HTERT RPE-1 (cell line): ENCODE results near the gene SAMD4A.

Experiments used
- in situ Hi-C: fragments of 300-500 bp; cut with MboI; formaldehyde crosslinking; loops from 4 replicates; pipeline ENCODE4 v1.14.3; 2020; ENCODE audit warnings: low sequenced_read_pairs

SAMD4A gene

DNA sequence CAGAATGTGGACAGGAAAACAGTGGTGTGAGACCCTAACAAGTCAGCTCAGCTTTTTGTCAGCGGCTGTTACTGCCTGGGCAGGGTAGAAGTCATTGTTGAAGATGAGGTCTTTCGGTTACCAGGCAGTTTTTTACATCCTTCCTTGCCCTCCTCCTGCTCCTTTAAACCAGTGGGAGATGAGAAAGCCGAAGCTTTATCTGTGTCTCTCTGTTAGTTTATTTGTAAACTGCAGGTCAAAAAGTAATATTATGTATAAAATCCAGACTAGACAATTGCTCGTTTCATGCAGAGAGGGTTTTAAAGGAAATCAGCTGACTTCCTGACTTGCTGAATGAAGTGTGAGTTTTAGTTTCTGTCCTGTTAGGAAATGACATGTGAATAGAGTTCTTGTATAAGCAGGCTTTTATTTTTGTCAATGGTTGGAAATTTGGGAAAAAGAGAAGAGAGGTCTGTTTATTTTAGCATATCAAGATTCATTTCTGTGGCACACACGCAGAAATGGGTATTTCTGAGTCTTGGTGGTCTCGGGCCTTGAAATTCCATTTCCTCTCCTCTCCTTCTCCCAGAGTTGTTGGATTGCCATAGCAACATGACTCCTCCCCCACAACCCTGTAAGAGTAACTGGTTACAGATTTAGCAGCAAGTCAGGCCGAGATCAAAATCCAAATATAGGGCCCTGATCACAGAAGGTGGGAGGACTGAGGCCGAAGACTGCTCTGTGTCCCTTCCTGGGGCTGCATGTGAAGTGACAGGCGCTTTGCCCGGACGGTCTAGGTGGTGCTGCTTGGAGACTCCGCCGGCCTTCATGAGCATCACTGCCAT, 60.8 kb downstream of the SAMD4A start:
- in situ Hi-C loops = no loop called here

DNA sequence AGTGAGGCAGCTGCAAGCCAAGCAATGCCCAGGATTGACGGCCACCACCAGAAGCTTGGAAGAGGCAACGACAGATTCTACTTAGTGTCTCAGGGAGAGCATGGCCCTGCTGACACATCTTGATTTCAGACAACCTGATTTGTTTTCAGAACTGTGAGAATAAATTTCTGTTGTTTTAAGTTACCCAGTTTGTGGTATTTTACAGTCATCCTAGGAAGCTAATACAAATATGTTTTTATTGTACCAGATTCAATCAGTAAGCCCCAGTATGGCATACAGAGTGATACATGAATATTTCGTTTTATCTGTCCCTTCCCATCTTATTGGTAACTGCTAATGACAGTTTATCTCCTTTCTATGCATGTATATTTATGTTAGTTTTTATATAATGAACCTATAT, 62.3 kb downstream of the SAMD4A start:
- in situ Hi-C loops = no loop called here

DNA sequence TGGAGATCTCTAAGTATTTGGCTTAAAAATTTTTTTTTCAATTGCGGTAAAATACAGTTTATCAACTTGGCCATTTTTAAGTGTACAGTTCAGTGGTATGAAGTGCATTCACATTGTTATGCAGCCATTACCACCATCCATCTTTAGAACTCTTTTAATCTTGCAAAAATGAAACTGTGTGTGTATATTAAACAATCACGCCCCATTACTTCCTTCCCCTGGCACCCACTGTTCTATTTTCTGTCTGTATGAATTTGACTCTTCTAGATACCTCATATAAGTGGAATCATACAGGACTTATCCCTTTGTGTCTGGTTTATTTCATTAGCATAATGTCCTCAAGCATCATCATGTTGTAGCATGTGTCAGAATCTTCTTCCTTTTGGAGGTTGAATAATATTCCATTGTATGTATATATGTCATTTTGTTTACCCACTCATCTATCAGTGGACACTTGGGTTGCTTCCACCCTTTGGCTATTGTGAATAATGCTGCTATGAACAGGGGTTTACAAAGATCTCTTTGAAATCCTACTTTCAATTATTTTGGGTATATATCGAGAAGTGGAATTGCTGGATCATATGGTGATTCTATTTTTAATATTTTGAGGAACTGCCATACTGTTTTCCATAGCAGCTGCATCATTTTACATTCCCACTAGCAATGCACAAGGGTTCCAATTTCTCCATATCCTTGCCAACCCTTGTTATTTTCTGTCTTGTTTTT, 62.9 kb downstream of the SAMD4A start:
- in situ Hi-C loops = no loop called here

DNA sequence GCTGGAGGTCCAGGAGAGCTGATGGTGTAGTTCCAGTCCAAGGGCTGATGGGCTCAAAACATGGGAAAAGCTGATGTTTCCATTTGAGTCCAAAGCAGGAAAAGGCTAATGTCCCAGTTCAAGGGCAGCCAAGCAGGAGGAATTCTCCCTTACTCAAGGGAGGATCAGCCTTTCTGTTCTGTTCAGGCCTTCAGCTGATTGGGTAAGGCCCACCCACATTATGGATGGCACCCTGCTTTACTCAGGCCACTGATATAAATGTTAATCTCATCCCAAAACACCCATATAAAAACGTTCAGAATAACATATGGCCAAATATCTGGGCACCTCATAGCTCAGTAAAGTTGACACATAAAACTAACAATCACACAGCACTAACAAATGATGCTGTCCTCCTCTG, 64.1 kb downstream of the SAMD4A start:
- in situ Hi-C loops = no loop called here

DNA sequence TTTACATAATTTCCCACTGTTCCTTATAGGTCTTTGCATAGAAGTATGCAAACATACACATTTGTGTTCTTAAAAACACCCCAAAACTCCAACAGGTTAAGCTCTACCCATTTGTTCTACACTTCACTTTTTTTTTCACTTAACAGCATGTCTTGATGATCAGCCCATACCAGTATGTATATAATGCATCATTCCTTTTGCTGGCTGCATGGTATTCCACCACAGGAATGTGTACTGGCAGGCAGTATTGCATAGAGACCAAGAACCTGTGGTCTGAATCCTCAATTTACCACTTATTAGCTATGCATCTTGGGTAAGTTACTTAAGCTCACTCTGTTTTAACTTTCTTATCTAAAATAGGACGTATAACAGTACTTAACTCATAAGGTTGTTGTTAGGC, 65.5 kb downstream of the SAMD4A start:
- in situ Hi-C loops = no loop called here

DNA sequence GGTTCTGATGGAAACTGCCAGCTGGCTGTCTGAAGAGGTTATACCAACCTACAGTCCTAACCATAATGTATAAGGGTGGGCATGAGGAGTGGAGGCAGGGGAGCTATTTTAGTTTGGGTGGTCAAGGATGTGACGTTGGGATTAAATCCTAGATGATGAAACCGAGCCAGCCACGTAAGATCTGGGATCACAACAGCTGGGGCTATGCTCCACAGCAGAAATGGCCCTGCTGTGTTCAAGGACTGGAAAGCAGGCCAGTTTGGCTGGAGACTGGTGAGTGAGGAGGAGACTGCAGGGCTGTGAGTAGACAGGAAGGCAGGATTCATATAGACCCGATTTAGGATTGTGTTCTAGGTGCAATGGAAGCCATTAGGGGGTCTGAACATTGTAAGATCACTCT, 66.1 kb downstream of the SAMD4A start:
- in situ Hi-C loops = no loop called here

DNA sequence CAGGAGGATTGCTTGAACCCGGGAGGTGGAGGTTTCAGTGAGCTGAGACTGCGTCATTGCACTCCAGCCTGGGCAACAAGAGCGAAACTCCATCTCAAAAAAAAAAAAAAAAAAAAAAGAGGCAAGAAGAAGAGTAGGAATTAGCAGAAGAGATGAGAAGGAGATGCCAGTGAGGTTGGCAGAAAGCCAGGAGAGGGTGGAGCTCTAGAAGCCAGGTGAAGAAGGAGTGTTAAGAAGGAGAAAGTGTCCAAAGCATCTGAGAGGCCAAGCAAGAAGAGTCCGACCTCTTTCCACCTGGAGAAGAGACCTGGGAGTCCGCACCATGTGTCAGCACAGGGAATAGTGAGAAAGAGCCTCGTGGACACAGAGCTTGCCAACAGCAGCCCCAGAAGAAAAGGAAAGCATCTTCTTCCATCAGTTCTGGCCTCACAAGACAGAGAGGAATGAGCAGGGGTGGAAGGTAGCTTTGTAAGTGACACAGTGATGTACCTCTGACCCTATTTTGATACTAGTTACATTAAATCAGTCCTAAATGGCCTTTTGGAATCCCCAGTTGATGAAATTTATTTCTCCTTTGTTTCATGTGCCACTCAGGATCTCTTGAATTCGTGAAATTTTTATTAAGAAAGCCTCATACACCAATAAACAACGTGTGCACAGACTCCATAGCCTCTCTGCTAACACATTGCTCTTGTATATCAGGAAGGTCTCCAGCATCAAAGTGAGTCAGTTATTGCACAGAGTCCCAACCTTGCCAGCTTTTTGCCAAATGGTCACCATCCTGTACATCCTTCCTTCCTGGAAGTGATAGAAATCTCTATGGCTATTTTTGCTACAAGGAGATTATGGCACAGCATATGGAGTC, 70.6 kb downstream of the SAMD4A start:
- in situ Hi-C loops = no loop called here

DNA sequence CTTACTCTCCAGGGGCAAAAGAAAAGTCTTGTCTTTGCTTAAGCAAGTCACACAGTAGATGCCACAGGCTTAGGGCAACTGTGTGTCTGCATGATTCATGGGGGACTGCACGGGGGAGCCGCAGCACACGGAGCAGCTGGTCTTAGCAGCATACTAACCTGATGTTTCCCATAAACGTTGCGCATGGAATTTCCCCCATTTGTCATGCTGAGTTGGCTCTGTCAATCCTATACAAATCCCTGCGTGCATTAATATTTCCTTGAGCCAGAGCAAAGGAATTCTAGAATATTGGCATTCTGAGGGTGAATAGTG, 71.2 kb downstream of the SAMD4A start:
- in situ Hi-C loops = no loop called here

DNA sequence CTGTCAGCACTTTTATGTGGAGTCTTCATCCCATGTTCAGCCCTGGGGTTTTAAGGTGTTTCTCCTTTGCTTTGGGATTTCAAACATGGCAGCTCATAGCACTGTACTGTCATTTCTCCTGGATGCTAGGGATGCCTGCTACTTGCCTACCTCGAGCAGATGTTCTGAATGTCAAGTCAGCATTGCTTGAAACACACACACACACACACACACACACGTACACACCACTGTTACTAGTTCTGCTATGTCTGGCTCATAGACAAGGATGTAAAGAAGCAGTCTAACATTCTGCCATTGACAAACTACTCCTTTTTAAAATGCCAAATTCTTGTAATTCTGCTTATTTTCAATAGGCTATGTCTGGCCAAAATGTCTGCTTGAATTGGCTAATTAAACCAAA, 72.7 kb downstream of the SAMD4A start:
- in situ Hi-C loops = no loop called here

DNA sequence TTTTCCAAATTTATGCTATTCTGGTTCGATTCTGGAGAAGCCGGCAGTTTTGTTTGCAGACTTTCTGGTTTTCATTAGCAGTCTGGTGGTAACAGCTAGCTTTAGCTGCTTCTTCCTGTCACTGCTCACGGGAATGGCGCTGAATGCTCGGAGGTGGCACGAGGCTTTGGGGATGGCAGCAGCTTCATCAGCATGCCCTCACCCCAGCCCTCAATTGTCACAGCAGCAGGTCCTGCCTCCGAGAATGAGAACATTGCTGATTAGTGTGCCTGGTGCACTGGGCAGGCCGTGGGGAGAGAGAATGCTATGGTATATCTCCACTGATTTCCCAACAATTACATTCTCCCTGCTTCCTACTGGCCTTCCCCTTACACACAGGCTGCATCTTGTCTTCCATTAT, 73.6 kb downstream of the SAMD4A start:
- in situ Hi-C loops = no loop called here

DNA sequence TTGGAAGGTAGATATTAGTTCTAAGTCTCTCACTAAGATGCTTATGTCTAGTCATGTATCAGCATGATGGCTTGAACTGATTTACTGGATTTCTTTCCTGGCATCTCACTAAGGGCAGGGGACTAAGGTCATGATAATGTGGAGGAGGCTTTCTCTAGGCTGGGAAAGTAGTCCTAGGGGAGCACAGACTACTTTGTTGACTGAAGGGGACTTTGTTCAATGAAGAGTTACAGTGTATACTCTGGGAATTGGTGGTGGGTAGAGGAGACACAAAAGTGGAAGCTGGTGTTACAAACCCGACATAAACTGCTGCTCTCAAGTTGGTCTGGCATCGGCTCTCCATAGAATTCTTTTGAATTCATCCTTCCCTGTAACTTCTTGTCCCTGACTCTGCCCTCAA, 75.2 kb downstream of the SAMD4A start:
- in situ Hi-C loops = no loop called here

DNA sequence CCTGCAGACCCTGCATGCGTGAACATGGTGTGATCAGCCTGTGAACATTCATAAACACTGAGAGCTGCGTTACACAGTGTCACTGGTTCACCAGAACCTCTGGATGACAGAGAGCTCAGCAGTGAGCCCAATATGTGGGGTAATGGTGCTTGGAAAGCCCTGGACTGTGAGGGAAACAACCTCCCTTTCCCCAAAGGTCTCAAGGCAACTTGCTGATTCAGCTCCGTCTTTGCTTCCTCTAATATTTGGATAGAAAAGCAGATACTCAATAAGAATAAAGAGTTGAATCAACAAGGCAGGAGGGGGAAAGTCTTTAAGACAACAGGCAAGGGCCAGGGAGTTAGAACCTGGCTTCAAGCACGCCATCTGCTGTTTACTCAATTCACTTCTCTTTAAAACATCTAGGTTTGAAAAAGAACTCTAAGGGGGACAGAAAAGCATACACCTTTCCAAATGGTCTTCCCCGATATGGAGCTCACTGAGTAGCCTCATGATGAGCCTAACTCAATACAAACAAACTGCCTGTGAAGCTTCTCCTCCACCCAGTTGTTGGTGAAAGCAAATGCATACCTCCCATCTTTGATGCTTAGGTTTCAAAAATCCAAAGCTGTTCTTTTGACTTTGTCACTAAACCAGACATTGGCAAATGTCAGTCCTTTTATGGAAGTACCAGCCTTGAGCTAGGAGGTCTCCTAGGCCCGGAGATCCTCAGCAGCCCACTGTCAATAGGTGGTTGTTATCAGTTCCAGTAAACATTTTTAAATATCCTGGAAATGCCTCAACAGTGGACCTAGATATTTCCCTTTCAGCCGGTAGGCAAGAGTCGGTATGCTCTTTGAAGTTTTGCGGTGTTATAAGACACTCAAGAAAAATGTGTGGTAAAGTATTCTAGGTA, 76.1 kb downstream of the SAMD4A start:
- in situ Hi-C loops = no loop called here

DNA sequence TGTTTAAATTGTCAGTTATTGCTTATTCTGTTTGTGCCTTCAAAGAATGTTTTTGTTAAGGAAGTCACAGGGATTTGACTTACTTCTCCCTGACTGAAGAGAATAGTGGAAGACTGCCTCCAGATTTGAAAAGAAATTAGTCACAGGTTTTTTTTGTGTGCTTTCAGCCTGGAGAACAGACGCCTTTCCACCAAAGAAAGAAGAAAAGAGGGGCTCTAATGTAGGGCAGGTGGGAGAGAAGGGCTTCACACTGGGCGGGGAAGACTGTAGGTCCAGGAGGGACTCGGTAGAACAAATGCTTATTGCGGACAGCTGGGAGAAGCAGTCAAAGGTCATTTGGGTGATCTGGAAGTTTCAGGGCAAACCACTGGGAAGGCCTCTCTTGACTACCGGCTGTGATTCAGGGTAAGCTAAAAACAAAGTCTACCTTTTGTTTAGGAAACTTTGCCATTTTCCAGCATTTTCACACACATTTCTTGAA, 76.8 kb downstream of the SAMD4A start:
- in situ Hi-C loops = no loop called here

DNA sequence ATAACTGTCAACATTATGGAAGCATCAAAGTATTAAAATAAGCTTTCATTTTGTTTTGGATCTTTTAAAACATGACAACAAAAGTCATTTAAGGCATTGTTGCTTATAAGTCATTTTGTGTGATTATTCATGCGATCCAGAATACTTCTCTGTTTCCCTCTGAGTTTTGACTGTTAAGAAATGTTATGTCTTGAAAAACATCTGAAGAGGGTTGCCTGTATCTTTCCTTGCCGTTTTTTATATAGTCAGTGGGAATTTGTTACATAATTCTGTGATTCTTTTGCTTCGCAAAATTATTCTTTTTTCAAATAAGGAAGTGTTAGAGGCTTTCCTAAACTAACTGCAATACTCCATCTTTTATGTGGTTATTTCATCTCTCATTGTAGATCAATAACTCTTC, 78.7 kb downstream of the SAMD4A start:
- in situ Hi-C loops = no loop called here

DNA sequence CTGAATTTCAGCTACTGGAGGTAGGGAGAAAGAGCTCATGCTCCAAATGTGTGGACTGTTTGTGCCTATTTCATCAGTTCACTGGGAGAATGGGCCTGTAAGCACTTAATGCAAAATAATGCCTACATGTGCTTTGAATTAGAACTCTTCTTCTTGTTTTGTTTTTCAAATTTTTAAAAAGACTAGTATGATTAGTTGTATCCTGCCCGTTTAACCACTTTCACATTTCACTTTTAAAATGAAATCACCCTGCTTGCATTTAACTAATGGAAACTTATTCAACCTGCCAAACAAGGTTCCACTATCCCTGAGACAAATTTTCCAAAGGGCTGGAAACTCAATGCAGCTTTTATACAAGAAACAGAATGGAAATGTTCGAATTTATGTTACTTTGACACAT, 79.7 kb downstream of the SAMD4A start:
- in situ Hi-C loops = no loop called here

DNA sequence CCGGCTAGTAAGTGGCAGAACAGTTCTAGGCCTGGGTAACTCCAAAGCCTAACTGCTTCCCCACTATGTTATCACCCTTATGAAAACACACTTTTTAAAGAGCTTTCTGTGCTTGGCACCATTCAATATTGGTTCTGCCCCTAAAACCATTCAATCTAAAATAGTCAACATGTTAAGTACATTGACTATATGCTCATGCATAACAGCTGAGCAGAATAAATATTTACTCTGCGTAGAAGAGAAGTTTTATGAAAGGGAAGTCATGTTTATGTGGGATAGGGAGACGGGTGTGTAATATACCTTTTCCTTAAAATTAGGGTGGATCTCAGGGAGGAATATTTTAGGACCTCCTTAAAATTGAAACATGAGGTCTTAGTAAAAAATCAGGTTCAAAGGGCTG, 80.5 kb downstream of the SAMD4A start:
- in situ Hi-C loops = no loop called here

DNA sequence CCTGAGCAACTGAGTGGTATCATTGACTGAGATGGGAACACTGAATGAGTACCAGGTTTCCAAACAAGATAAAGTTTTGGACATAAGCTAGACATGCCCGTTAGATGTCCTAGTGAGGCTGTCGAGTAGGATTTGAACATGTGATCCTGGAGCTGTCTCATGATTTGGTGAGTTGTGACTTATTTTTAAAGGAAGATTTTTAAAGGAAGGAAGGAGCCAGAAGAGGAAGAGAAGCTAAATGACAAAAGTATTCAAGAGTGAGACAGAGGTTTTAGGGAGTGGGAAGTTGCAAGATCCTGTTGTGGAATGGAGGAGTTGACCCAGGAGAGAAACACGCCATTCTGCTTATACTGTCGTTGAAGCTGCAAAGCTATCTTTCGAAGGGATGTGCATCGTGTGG, 82.1 kb downstream of the SAMD4A start:
- in situ Hi-C loops = no loop called here

DNA sequence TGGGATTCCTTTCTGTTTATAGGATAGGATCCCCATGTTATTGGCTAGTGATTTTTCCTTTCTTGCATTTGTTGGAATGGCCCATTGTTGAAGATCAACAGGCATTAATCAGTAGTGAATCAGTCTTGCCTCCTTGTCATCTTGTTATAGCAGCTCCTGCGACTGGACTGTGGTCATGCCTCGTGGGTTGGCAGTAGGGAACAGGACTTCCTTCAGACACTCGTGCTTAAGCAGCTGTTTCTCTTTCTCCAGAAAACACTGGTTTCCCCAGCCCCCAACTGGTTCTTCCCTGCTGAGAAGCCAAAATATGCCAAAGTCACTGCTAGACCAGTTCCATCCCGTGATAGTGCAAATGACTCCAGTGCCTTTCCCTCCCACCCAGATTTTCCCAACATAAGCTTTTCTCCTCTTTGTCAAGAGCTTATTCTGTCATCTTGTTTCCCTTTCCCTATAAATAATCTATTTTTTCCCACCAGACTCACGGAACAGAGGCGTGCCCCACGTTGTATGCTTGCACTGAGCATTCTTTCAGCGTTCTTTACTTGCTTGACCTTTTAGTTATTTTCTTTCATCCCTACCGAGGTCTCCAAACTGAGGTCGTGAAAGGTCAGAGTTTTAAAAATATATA, 83.5 kb downstream of the SAMD4A start:
- in situ Hi-C loops = no loop called here

DNA sequence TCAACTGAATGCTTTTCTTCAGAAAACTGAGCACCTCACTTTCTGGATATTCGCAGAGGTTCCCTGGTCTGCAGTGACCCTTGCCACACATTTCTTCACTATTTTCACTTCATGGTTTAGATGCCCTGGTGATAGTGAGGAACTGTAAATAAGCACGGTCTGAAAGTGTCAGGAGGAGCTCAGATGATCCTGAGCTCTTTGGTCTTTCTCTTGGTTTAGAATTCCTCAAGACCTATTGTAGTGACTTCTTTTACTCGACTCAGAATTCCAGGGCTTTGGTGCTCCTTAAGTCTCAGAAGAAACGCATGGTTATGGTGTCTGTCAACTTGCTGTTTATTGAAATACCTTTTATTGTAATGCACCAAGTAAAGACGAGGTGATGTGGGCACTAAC, 84.0 kb downstream of the SAMD4A start:
- in situ Hi-C loops = no loop called here

DNA sequence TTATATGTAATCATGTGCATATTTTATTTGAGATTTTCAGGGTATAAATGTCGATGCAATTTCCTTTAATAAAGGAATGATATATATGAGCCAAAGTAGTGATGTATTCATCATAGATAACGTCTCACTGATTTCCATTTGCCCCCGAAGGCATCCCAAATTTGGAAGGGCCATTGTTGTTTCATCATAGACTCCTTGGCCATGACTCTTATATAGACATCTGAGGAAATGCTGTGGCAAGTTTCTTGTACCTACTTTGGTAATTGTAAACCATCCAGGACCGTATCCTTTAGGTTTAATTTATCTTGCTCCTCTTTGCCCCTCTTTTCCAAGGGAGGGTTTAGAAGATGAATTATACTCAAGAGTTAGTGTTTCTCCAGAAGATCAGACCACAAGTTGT, 84.7 kb downstream of the SAMD4A start:
- in situ Hi-C loops = no loop called here
